Stimulated activated CD8-positive, alpha-beta memory T cell treated with anti-CD3 and anti-CD28 coated beads, Interleukin-7, amount 100 ng/mL, for 4 hours (primary cell): Measurements from ENCODE around the gene ST7.

Experiments
- DNase-seq, 2 donors: peaks; one replicate each; pipeline ENCODE4 v3.0.0-alpha.2; 2020; ENCODE audit warnings: low read depth in 2 of 2

The ST7 gene

GRCh38 chr7:117154721-117155120, 201.4 kb downstream of the ST7 start:
- DNase-seq = no peak

GRCh38 chr7:117155694-117156093, 202.4 kb downstream of the ST7 start:
- DNase-seq = no peak

GRCh38 chr7:117157241-117158209, 204.2 kb downstream of the ST7 start:
- DNase-seq = no peak

DNA sequence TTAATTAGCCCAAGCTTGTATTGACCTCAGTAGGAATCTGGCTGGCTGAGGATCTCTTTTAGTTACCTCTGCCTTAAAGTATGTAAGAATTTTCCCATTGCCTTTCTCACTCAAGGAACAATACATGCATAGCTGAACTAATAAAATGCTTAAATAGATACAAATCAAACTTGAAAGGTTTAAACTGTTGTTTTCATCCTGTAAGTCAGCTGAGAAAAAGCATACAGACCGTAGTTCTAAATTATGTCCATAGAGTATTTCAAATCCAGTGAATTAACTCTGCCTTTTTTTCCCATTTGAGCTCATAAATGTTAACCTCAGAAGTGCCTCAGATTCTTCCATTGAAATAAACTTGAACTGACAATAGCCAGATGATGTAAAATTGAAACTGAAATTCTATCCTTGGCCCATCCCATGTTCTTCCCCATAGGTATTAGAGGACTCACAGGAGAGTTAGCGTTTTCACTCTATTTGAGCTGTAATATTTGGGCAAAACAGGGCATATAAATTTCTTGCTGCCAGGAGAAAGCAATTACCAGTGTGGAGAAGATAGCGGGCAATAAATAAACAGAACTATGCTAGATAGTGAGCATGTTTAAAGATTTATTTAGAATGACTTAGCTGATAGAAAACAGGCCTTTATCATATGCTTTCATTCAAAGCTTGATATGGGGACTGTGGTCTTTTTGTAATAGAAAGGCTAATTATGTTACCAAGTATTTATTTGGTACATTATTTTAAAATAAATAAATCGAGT, 205.8 kb downstream of the ST7 start:
- no peak for DNase-seq

DNA sequence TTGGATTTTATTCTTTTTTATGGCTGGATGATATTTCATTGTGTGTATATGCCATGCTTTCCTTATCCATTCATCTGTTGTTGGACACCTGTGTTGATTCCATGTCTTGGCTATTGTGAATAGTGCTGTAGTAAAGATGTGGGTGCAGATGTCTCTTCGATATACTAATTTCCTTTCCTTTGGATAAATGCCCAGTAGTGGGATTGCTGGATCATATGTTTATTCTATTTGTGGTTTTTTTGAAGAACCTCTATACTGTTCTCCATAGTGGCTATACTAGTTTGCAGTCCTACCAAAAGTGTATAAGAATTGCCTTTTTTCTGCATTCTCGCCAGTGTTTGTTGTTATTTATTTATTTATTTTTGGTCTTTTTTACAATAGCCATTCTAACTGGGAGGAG, 209.8 kb downstream of the ST7 start:
- DNase-seq = no peak

DNA sequence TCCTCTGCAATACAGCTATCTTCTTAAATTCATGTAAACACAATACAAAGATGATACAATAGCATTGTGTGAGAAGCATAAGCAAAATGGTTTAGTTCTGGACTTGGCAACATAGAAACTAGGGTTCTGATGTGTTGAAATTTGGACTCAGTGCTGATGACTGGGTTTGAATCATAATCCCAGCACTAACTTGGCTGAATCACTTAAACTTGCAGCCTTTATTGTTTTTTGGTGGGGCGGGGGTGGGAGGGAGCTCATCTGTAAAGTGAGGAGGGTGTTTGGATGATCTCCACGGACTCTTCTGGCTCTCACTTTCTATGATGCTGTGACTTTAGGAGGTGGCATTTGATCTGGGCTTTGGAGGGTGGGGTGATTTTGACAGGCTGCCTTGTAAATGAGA, 211.3 kb downstream of the ST7 start:
- no peak for DNase-seq

- DNase-seq = no peak
These were observed 212.4 kb downstream of the ST7 start for GRCh38 chr7:117165656-117166055.

DNA sequence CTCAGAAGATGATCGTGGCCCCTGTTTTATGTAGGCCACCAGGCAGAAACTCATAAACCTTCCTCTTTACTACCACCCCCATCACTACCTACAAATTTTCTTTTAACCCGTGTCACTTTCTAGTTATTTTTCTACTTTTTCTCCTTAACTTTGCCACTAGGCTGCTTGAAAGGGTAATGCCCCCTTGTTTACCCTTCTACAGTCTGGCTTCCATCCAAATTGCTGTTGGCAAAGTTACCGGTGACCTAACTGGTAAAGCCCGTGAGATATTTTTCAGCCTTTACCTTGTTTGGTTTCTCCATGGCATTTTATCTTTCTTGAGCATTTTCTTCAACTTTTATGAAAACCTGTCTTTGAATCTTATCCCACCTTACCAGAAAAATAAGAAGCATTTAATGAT, 216.6 kb downstream of the ST7 start:
- DNase-seq = no peak

DNA sequence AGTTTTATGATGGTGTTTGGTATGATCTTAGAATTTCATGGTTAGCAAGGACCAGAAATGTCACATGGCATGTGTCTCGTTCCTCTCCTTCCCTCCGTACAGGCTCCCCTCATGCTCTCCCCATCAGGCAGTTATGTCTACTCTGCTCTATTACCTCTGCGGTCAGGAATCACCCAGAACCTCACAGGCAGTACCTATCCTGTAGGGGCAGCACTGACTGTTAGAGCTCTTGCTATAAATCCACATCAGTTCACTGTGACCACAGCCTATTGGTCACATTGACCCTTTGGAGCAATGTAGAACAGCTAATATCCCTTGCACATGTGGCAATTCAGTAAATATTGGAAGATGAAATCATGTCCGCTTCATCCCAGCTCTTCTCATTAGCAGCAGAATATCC, 217.8 kb downstream of the ST7 start:
- DNase-seq = no peak

- DNase-seq = no peak
These were observed 219.0 kb downstream of the ST7 start for GRCh38 chr7:117172283-117172682.

- DNase-seq = no peak
These were observed 219.9 kb downstream of the ST7 start for GRCh38 chr7:117173035-117173770.

- no peak for DNase-seq
These were observed 222.9 kb downstream of the ST7 start for GRCh38 chr7:117176206-117176605.

- no peak for DNase-seq
These were observed 225.3 kb downstream of the ST7 start for GRCh38 chr7:117178600-117178999.

- no peak for DNase-seq
These were observed 226.4 kb downstream of the ST7 start for GRCh38 chr7:117179701-117180100.

- no peak for DNase-seq
These were observed 230.4 kb downstream of the ST7 start for GRCh38 chr7:117183729-117184128.

- DNase-seq = no peak
These were observed 231.1 kb downstream of the ST7 start for GRCh38 chr7:117184367-117184766.

GRCh38 chr7:117185124-117185523, 231.8 kb downstream of the ST7 start:
- no peak for DNase-seq

- no peak for DNase-seq
These were observed 233.1 kb downstream of the ST7 start for GRCh38 chr7:117186218-117187010.

DNA sequence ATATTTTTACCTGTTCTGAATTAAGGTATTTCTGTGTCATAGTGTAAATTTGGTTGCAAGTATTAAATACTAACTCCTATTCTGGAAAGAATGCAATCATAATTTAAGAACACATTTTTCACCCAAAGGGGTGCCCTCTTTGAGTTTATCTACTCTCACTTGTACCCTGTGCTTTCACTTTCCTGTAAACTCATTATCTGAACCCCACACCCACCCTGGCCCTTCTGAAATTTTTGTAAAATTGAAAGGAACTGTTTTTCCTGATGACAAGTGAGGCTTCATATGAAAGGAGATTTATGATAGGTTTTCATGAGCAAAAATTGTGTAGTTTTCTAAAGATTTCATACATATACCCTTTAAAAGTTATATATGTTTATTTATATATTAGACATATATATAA, 235.1 kb downstream of the ST7 start:
- DNase-seq = no peak

GRCh38 chr7:117188949-117189592, 235.8 kb downstream of the ST7 start:
- no peak for DNase-seq

GRCh38 chr7:117190104-117190503, 236.8 kb downstream of the ST7 start:
- no peak for DNase-seq
